HG03378 (cell line): ENCODE data around the gene TOX2.
"Not testable (repeated sequence)": the region's sequence is repeated elsewhere in the genome, so short reads cannot be mapped to it uniquely, and the experiment has no call there.

ENCODE experiments used
- ATAC-seq: cut with Tn5 transposase; IDR thresholded peaks from one replicate; pipeline ENCODE4 v1.9.1; 2021; ENCODE audit warnings: mild to moderate bottlenecking, moderate library complexity; ENCODE audit not compliant: unreplicated experiment

The TOX2 gene

DNA sequence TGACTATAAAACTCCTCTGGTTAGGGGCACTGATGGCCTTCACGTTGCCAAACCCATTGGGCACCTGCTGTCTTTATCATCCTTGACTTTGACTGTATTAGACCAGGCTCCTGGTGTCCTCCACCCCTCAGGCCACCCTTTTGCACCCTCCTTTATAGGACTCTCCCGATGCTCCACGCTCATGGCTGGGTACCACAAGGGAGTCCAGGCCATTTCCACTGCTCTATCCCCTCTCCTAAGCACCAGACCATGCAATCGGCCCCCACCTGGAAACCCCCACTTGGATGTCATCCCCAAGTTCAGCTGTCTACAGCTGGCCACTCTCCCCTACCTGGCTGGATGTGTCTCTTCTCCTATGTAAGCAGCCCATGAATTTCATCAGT, 115.2 kb downstream of the TOX2 start:
- ATAC-seq: no peak

DNA sequence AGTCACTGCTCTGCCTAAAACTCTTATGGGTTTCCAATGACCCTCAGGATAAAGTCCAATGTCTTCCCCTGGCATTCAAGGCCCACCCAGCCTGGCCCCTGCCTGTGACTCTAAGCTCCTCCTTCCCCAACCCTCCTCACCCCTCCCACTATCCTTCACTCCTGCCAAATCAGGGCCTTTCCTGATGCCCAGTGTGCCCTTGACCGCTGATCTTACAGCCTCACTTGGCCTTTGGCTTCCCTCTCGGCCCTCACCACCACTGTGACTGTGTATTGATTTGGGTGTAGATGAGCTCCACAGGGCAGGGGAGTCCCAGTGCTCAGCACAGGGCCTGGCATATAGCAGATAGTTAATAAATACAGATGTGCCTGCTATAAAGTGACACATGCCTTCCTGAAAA, 115.7 kb downstream of the TOX2 start:
- no peak for ATAC-seq

DNA sequence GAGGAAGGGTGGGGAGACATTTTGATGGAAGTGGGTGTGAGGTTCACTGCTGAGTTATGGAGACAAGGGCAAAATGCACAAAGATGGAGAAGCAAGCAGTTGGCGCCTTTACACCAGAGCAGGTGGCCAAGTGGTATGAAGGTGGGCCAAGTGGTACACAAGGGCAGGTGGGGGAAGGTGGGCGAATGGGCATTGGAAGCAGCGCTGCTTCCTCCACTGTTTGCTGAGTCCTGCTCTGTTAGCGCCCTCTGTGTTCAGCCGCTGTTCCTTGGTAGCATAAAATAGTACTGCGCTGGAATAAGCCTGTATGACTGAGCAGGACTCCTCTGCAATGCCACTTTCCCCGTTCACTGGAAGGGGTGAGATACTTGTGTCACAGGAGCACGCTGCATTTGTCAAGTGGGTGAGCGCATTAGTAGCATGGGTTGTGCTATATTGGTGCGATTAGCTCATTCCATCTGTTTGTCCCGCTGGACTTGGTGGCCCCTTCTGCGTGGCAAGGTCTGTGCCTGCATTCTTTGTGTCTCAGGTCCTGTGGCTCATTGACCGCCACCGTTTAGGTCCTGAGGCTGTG, 116.4 kb downstream of the TOX2 start:
- no peak for ATAC-seq

- no peak for ATAC-seq
Observed at GRCh38 chr20:44031781-44032582, 117.3 kb downstream of the TOX2 start.

DNA sequence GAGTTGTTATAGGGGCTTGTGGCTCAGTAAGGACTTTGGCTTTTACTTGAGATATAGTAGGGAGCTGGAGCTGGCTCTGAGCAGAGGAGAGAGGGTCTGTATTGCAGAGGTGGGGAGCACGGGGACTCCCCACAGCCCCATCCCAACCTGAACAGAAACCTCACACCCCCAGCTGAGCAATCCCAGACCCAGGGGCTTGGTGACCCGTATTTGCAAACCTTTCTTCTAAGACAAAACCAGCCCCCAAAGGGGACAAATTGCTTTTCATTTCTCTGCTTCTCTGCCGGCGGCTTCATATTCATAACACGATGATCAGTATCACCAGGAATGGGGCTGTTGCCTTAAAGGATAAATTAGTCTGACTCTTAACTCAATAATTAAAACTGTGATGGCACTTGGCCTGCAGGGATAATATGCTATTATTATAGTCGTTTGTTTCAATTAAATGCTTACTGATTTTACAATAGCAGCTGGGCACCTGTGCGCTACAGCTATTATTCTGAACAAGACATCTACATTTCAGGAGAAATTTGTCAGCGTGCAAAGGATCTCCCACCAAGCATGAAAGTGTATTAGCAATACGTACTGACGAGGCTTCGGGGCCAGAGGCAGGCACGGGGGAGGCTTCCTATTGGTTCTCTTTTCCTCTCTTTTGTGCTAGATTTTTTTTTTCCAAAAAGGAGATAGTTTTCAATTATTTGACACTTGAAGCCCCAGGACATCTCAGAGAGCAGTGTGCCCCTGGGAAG, 118.1 kb downstream of the TOX2 start:
- no peak for ATAC-seq

DNA sequence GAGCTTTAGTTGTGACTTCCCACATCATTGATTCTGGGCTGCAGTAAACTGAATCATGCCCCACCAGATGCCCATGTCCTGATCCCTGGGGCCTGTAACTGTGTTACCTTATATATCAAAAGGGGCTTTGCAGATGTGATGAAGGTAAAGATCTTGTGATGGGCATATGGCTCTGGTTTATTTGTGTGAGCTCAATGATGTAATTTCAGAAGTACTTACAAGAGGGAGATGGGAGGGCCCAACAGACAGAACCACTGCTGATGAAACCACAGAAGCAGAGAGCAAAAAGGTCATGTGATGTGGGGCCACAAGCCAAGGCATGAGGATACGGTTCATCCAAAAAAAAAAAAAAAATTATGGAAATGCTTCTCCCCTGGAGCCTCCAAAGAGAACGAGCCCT, 118.7 kb downstream of the TOX2 start:
- no peak for ATAC-seq

- ATAC-seq: no peak
Observed at GRCh38 chr20:44033873-44034272, 119.2 kb downstream of the TOX2 start.

DNA sequence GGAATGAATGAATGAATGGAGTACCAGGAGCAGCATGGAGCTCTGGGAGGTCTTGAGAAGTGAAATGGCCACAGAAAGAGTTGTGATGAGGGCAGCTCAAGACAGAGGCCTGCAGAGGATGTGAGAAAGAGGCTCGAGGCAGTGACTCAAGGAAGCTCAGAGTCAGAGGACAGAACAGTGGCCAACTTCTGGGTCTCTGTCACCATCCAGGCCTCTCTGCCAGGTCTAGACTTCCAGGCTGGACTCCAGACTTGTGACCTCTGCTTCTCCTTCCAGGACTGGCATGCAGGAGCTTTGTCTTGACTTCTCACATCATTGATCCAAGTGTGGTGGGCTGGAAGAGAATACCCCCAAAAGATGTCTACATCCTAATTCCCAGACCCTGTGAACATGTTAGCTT, 119.8 kb downstream of the TOX2 start:
- no peak for ATAC-seq

- ATAC-seq: no peak
Observed at GRCh38 chr20:44034965-44035635, 120.4 kb downstream of the TOX2 start.

- no peak for ATAC-seq
Observed at GRCh38 chr20:44035924-44036323, 121.3 kb downstream of the TOX2 start.

DNA sequence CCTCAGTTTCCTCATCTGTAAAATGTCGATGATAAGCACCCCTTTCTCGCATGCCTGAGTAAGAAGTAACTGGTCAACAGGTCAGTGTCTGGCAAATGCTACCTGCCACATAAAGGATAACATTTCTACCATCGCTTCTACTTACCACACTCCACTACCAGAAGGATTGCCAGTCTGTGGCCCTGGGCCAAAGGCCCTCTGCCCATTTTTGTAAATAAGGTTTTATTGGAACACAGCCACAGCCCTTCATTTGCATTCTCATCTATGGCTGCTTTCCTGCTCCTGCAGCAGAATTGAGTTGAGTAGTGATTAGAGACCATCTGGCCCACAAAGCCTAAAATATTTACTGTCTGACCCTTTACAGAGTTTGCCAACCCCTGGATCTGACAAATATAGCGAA, 121.8 kb downstream of the TOX2 start:
- ATAC-seq: no peak

GRCh38 chr20:44038681-44039123, 124.0 kb downstream of the TOX2 start:
- no peak for ATAC-seq

- ATAC-seq: no peak
Observed at GRCh38 chr20:44039147-44039546, 124.5 kb downstream of the TOX2 start.

DNA sequence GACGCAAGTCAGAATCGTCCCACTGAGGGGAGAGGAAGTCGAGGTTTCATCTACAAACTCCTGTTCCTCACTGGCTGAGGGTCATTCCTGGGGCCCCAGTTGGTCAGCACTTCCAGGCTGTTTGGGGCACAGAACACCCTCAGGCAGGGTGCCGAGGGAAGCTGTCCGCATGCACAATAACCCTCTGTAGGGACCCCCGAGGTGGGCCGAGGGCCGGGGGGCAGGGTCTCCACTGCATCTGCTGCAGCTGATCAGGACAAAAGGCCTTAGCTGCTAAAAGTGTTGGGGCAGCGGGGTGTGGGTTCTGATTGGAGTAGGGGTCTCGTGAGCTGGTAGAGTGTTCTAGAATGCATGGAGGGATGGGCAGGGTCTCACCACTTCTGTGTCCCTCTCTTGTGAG, 125.1 kb downstream of the TOX2 start:
- no peak for ATAC-seq

GRCh38 chr20:44040202-44040915, 125.7 kb downstream of the TOX2 start:
- ATAC-seq: no peak

- ATAC-seq: no peak
Observed at GRCh38 chr20:44041001-44041400, 126.3 kb downstream of the TOX2 start.

GRCh38 chr20:44044712-44045111, 130.1 kb downstream of the TOX2 start:
- not testable (repeated sequence) for ATAC-seq

DNA sequence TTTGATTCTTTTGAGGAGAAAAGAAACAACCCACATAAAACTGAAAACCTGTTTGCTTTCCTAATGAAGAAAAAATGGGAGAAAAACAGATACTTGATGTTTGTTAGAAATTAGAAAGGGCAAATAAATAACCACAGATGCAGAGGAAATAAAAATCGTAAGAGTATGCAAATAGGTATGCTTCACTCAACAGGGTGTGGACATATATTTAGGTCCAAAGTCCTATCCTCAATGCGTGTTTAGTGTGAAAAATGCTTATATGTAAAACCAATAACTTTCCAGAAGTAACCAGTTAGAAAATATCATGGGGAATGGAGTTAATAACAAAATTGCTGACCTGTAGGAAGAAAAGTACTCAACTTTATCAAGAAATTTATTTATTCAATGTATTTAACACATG, 135.7 kb downstream of the TOX2 start:
- no peak for ATAC-seq

- no peak for ATAC-seq
Observed at GRCh38 chr20:44050925-44051660, 136.4 kb downstream of the TOX2 start.

GRCh38 chr20:44051661-44052000, 137.0 kb downstream of the TOX2 start:
- no peak for ATAC-seq
